ENCODE measurements around the gene PLCL1.

The PLCL1 gene

GRCh38 chr2:197885126-197885525, 80.7 kb downstream of the PLCL1 start:
- TF ChIP-seq CTCF (IDR thresholded peaks at IDR 0.05; ENCODE audit: borderline replicate concordance, control extremely low read depth, extremely low read depth, insufficient read depth, missing control alignments) = no peak
- in situ Hi-C loops (cut with MboI; ENCODE audit: low sequenced_read_pairs, unreplicated experiment) = no loop called here
- no peak for DNase-seq (ENCODE audit: low spot score)

GRCh38 chr2:197885587-197885986, 81.2 kb downstream of the PLCL1 start:
- in situ Hi-C loops (cut with MboI; ENCODE audit: low sequenced_read_pairs, unreplicated experiment) = no loop called here
- DNase-seq (ENCODE audit: low spot score) = no peak
- no peak for TF ChIP-seq CTCF (IDR thresholded peaks at IDR 0.05; ENCODE audit: borderline replicate concordance, control extremely low read depth, extremely low read depth, insufficient read depth, missing control alignments)

- in situ Hi-C loops (cut with MboI; ENCODE audit: low sequenced_read_pairs, unreplicated experiment) = no loop called here
- DNase-seq (ENCODE audit: low spot score) = no peak
- no peak for TF ChIP-seq CTCF (IDR thresholded peaks at IDR 0.05; ENCODE audit: borderline replicate concordance, control extremely low read depth, extremely low read depth, insufficient read depth, missing control alignments)
These were observed 83.9 kb downstream of the PLCL1 start for GRCh38 chr2:197888321-197888720.

GRCh38 chr2:197889041-197889440, 84.6 kb downstream of the PLCL1 start:
- no peak for TF ChIP-seq CTCF (IDR thresholded peaks at IDR 0.05; ENCODE audit: borderline replicate concordance, control extremely low read depth, extremely low read depth, insufficient read depth, missing control alignments)
- DNase-seq (ENCODE audit: low spot score) = peak; percentile 57
- in situ Hi-C loops (cut with MboI; ENCODE audit: low sequenced_read_pairs, unreplicated experiment) = no loop called here

- no peak for TF ChIP-seq CTCF (IDR thresholded peaks at IDR 0.05; ENCODE audit: borderline replicate concordance, control extremely low read depth, extremely low read depth, insufficient read depth, missing control alignments)
- in situ Hi-C loops (cut with MboI; ENCODE audit: low sequenced_read_pairs, unreplicated experiment) = no loop called here
- no peak for DNase-seq (ENCODE audit: low spot score)
These were observed 85.8 kb downstream of the PLCL1 start for GRCh38 chr2:197890168-197890567.

- in situ Hi-C loops (cut with MboI; ENCODE audit: low sequenced_read_pairs, unreplicated experiment) = no loop called here
- no peak for DNase-seq (ENCODE audit: low spot score)
- TF ChIP-seq CTCF (IDR thresholded peaks at IDR 0.05; ENCODE audit: borderline replicate concordance, control extremely low read depth, extremely low read depth, insufficient read depth, missing control alignments) = no peak
These were observed 87.6 kb downstream of the PLCL1 start for GRCh38 chr2:197891897-197892442.

All from GM13976 (cell line).